ENCODE results near the gene DNAJB5.

Gene DNAJB5

GRCh38 chr9:34980181-34980761 is 9.3 kb upstream of the DNAJB5 start:
- in situ Hi-C loops (cut with HindIII; ENCODE audit: low pct_ligation_motif_present, low sequenced_read_pairs), result no loop called here
- DNase-seq, result no peak

GRCh38 chr9:34982361-34982760 is 7.2 kb upstream of the DNAJB5 start:
- Histone ChIP-seq H3K27ac (no peak overlapping the region), H3K36me3 (replicated peaks) (no peaks in the 10 kb centered on the region), H3K27me3 (replicated peaks) (peaks cover 2% of the 10 kb centered on the region), H3K4me3 (ENCODE audit: low read depth, low read length) (no peak overlapping the region)
- in situ Hi-C loops (cut with HindIII; ENCODE audit: low pct_ligation_motif_present, low sequenced_read_pairs), result no loop called here
- no peak for DNase-seq
- TF ChIP-seq, protein P1, sequence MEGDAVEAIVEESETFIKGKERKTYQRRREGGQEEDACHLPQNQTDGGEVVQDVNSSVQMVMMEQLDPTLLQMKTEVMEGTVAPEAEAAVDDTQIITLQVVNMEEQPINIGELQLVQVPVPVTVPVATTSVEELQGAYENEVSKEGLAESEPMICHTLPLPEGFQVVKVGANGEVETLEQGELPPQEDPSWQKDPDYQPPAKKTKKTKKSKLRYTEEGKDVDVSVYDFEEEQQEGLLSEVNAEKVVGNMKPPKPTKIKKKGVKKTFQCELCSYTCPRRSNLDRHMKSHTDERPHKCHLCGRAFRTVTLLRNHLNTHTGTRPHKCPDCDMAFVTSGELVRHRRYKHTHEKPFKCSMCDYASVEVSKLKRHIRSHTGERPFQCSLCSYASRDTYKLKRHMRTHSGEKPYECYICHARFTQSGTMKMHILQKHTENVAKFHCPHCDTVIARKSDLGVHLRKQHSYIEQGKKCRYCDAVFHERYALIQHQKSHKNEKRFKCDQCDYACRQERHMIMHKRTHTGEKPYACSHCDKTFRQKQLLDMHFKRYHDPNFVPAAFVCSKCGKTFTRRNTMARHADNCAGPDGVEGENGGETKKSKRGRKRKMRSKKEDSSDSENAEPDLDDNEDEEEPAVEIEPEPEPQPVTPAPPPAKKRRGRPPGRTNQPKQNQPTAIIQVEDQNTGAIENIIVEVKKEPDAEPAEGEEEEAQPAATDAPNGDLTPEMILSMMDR (IDR thresholded peaks at IDR 0.05; ENCODE audit: low read depth, low read length, missing control alignments), result no peak

More at GRCh38 chr9:34980181-34980761, 9.3 kb upstream of the DNAJB5 start:
- Histone ChIP-seq H3K36me3 (replicated peaks) (no peaks in the 10 kb centered on the region), H3K27me3 (replicated peaks) (peaks cover 3% of the 10 kb centered on the region), H3K4me3 (ENCODE audit: low read depth, low read length) (no peak overlapping the region), H3K27ac (no peak overlapping the region)
- TF ChIP-seq, protein P1 (IDR thresholded peaks at IDR 0.05; ENCODE audit: low read depth, low read length, missing control alignments), result no peak

DNA sequence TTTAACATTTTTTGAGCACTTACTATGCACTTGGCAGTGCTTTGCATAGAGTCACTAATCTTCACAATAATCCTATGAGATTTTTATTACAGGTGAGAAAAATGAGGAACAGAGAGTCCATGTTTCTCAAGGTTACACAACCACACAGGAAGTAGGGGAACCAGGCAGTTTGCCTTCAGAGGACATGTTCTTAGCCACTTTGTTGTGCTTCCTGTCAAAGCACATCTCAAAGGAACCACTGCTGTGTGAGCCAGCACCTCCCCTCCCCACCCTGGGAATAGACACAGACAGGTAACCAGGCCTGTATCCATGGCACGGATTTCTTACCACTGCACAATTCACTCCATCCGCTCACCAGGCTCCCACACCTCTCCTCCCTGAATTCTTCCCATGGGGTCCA is 6.3 kb upstream of the DNAJB5 start:
- Histone ChIP-seq H3K27ac (no peak overlapping the region), H3K27me3 (replicated peaks) (no peaks in the 10 kb centered on the region), H3K4me3 (ENCODE audit: low read depth, low read length) (no peak overlapping the region), H3K36me3 (replicated peaks) (no peaks in the 10 kb centered on the region)
- TF ChIP-seq, protein P1 (IDR thresholded peaks at IDR 0.05; ENCODE audit: low read depth, low read length, missing control alignments), result no peak
- DNase-seq, result no peak
- in situ Hi-C loops (cut with HindIII; ENCODE audit: low pct_ligation_motif_present, low sequenced_read_pairs), result no loop called here

- TF ChIP-seq, protein P1 (IDR thresholded peaks at IDR 0.05; ENCODE audit: low read depth, low read length, missing control alignments), result no peak
- Histone ChIP-seq H3K4me3 (ENCODE audit: low read depth, low read length) (no peak overlapping the region), H3K27me3 (replicated peaks) (no peaks in the 10 kb centered on the region), H3K27ac (no peak overlapping the region), H3K36me3 (replicated peaks) (no peaks in the 10 kb centered on the region)
- in situ Hi-C loops (cut with HindIII; ENCODE audit: low pct_ligation_motif_present, low sequenced_read_pairs), result no loop called here
- DNase-seq, result no peak
Measured at GRCh38 chr9:34984049-34984448, 5.5 kb upstream of the DNAJB5 start.

GRCh38 chr9:34985311-34985899 is 4.1 kb upstream of the DNAJB5 start:
- in situ Hi-C loops (cut with HindIII; ENCODE audit: low pct_ligation_motif_present, low sequenced_read_pairs), result no loop called here
- TF ChIP-seq, protein P1 (IDR thresholded peaks at IDR 0.05; ENCODE audit: low read depth, low read length, missing control alignments), result peak; percentile 95
- H3K27me3 ChIP-seq (replicated peaks), result no peaks in the 10 kb centered on the region
- no peak overlapping the region for H3K4me3 ChIP-seq (ENCODE audit: low read depth, low read length)
- H3K36me3 ChIP-seq (replicated peaks), result no peaks in the 10 kb centered on the region
- DNase-seq, result no peak
- no peak overlapping the region for H3K27ac ChIP-seq

All from brain microvascular endothelial cell (primary cell).